Activated CD4-positive, alpha-beta T cell treated with anti-CD3 and anti-CD28 coated beads for 36 hours (primary cell): ENCODE data around the gene CCDC85C. TPM values are rescaled to one million over a fixed set of nuclear protein-coding genes. Genes with fewer than 3 reads are reported as not detected.

Source experiments
- ATAC-seq: fragments of 200-7000 bp; cut with Tn5 transposase; one replicate; pipeline ENCODE4 v1.10.0; 2021; ENCODE audit warnings: mild to moderate bottlenecking, moderate library complexity
- CTCF ChIA-PET: fragments of 350-600 bp; sonication (Branson Sonifier 250); formaldehyde crosslinking; loops from one replicate; lab custom pipeline; 2021; ENCODE audit warnings: antibody characterized with exemption; lab: Charles Lee
- POLR2A ChIA-PET: fragments of 350-600 bp; sonication (Branson Sonifier 250); formaldehyde crosslinking; loops from one replicate; lab custom pipeline; 2021; ENCODE audit warnings: antibody characterized with exemption, inconsistent platforms; lab: Charles Lee
- DNase-seq: peaks from one replicate; pipeline ENCODE4 v3.0.0-alpha.2; 2020
- H3K27ac Mint-ChIP-seq: one replicate; pipeline ENCODE4 v1.8.0; 2021; ENCODE audit warnings: mixed read lengths
- H3K27me3 Mint-ChIP-seq: one replicate; pipeline ENCODE4 v1.8.0; 2021; ENCODE audit warnings: mixed read lengths
- H3K36me3 Mint-ChIP-seq: one replicate; pipeline ENCODE4 v1.8.0; 2021; ENCODE audit warnings: low read depth, mixed read lengths
- H3K4me1 Mint-ChIP-seq: one replicate; pipeline ENCODE4 v1.8.0; 2021; ENCODE audit warnings: mixed read lengths
- H3K4me3 Mint-ChIP-seq: one replicate; pipeline ENCODE4 v1.8.0; 2021; ENCODE audit warnings: mild to moderate bottlenecking, moderate library complexity, mixed read lengths
- H3K9me3 Mint-ChIP-seq: one replicate; pipeline ENCODE4 v1.8.0; 2021; ENCODE audit warnings: low read depth, mixed read lengths
- intact Hi-C, 2 experiments: fragments of 100-400 bp; cut with DNase I in 1 of 2; cut with micrococcal nuclease in 1 of 2; formaldehyde crosslinking; loops; one replicate each; pipeline versions ENCODE4 v1.14.2 to v1.15.1; 2022 to 2024; cut with DNase I, micrococcal nuclease
- total RNA-seq, 2 experiments: library from RNA; stranded (reverse); gene quantifications; one replicate each; pipeline ENCODE4 v1.2.3, GENCODE V29; 2021

CCDC85C gene
- total RNA-seq, 2 experiments from 2014 or later, result 6.1 to 6.2 TPM

- Mint-ChIP-seq H3K27ac (no peak overlapping the region), H3K36me3 (no peaks in the 10 kb centered on the region), H3K4me3 (no peak overlapping the region), H3K4me1 (no peaks in the 10 kb centered on the region), H3K9me3 (no peaks in the 10 kb centered on the region), H3K27me3 (no peaks in the 10 kb centered on the region)
- ATAC-seq (no peak), DNase-seq (no peak)
- intact Hi-C loops, result no loop called here
- ChIA-PET CTCF (no interaction called here), POLR2A (no interaction called here)
Observed at GRCh38 chr14:99560403-99560802, 43.6 kb downstream of the CCDC85C start.

- Mint-ChIP-seq H3K4me1 (no peaks in the 10 kb centered on the region), H3K36me3 (no peaks in the 10 kb centered on the region), H3K9me3 (no peaks in the 10 kb centered on the region), H3K27me3 (no peaks in the 10 kb centered on the region), H3K4me3 (no peak overlapping the region), H3K27ac (no peak overlapping the region)
- CTCF ChIA-PET, result no interaction called here
- DNase-seq (no peak), ATAC-seq (no peak)
- POLR2A ChIA-PET, result no interaction called here
- intact Hi-C loops, result no loop called here
Observed at GRCh38 chr14:99559286-99559990, 44.6 kb downstream of the CCDC85C start.

- Mint-ChIP-seq H3K36me3 (no peaks in the 10 kb centered on the region), H3K27ac (no peak overlapping the region), H3K27me3 (no peaks in the 10 kb centered on the region), H3K4me1 (no peaks in the 10 kb centered on the region), H3K9me3 (no peaks in the 10 kb centered on the region), H3K4me3 (no peak overlapping the region)
- ATAC-seq (no peak), DNase-seq (no peak)
- intact Hi-C loops, result no loop called here
- POLR2A ChIA-PET, result no interaction called here
- CTCF ChIA-PET, result interaction anchor here (0.7 kb wide), 1 partner anchor 162 kb away, joined by 3 read pairs; no protein-coding TSS in a partner anchor
Observed at GRCh38 chr14:99556134-99556791, 47.7 kb downstream of the CCDC85C start.

GRCh38 chr14:99554757-99555531 lies 49.1 kb downstream of the CCDC85C start:
- DNase-seq (no peak), ATAC-seq (no peak)
- intact Hi-C loops, result no loop called here
- ChIA-PET CTCF (no interaction called here), POLR2A (no interaction called here)
- Mint-ChIP-seq H3K4me1 (no peaks in the 10 kb centered on the region), H3K4me3 (no peak overlapping the region), H3K27ac (no peak overlapping the region), H3K9me3 (no peaks in the 10 kb centered on the region), H3K36me3 (no peaks in the 10 kb centered on the region), H3K27me3 (no peaks in the 10 kb centered on the region)

GRCh38 chr14:99554184-99554583 lies 49.8 kb downstream of the CCDC85C start:
- ChIA-PET CTCF (interaction anchor here (0.6 kb wide), 1 partner anchor 14 kb away, joined by 3 read pairs; no protein-coding TSS in a partner anchor), POLR2A (no interaction called here)
- Mint-ChIP-seq H3K27me3 (no peaks in the 10 kb centered on the region), H3K36me3 (no peaks in the 10 kb centered on the region), H3K9me3 (no peaks in the 10 kb centered on the region), H3K4me1 (no peaks in the 10 kb centered on the region), H3K4me3 (no peak overlapping the region), H3K27ac (no peak overlapping the region)
- ATAC-seq (no peak), DNase-seq (no peak)
- intact Hi-C loops, result no loop called here

GRCh38 chr14:99552572-99553216 lies 51.3 kb downstream of the CCDC85C start:
- intact Hi-C loops, result no loop called here
- H3K27ac Mint-ChIP-seq, result no peak overlapping the region
- ChIA-PET POLR2A (no interaction called here), CTCF (interaction anchor here (0.6 kb wide), 1 partner anchor 127 kb away, joined by 3 read pairs; no protein-coding TSS in a partner anchor)
- ATAC-seq (no peak), DNase-seq (no peak)
- H3K36me3 Mint-ChIP-seq, result no peaks in the 10 kb centered on the region
- H3K4me3 Mint-ChIP-seq, result no peak overlapping the region
- H3K27me3 Mint-ChIP-seq, result no peaks in the 10 kb centered on the region
- H3K9me3 Mint-ChIP-seq, result no peaks in the 10 kb centered on the region
- no peaks in the 10 kb centered on the region for H3K4me1 Mint-ChIP-seq

GRCh38 chr14:99552021-99552553 lies 51.9 kb downstream of the CCDC85C start:
- H3K36me3 Mint-ChIP-seq, result no peaks in the 10 kb centered on the region
- H3K27me3 Mint-ChIP-seq, result no peaks in the 10 kb centered on the region
- intact Hi-C loops, result no loop called here
- no peak overlapping the region for H3K27ac Mint-ChIP-seq
- H3K4me1 Mint-ChIP-seq, result no peaks in the 10 kb centered on the region
- CTCF ChIA-PET, result no interaction called here
- ATAC-seq (no peak), DNase-seq (no peak)
- H3K9me3 Mint-ChIP-seq, result no peaks in the 10 kb centered on the region
- POLR2A ChIA-PET, result no interaction called here
- H3K4me3 Mint-ChIP-seq, result no peak overlapping the region

GRCh38 chr14:99551034-99551922 lies 52.7 kb downstream of the CCDC85C start:
- intact Hi-C loops, result no loop called here
- POLR2A ChIA-PET, result no interaction called here
- no peaks in the 10 kb centered on the region for H3K36me3 Mint-ChIP-seq
- H3K9me3 Mint-ChIP-seq, result no peaks in the 10 kb centered on the region
- no peak overlapping the region for H3K4me3 Mint-ChIP-seq
- CTCF ChIA-PET, result no interaction called here
- no peak for ATAC-seq
- H3K27me3 Mint-ChIP-seq, result no peaks in the 10 kb centered on the region
- DNase-seq, result no peak
- H3K27ac Mint-ChIP-seq, result no peak overlapping the region
- no peaks in the 10 kb centered on the region for H3K4me1 Mint-ChIP-seq

- DNase-seq, result no peak
- no peak for ATAC-seq
- Mint-ChIP-seq H3K27me3 (no peaks in the 10 kb centered on the region), H3K9me3 (no peaks in the 10 kb centered on the region), H3K27ac (no peak overlapping the region), H3K4me3 (no peak overlapping the region), H3K36me3 (no peaks in the 10 kb centered on the region), H3K4me1 (no peaks in the 10 kb centered on the region)
- POLR2A ChIA-PET, result no interaction called here
- intact Hi-C loops, result no loop called here
- CTCF ChIA-PET, result no interaction called here
Observed at GRCh38 chr14:99550387-99550992, 53.5 kb downstream of the CCDC85C start.

GRCh38 chr14:99549684-99550083 lies 54.3 kb downstream of the CCDC85C start:
- ATAC-seq, result no peak
- intact Hi-C loops, result no loop called here
- no peak overlapping the region for H3K27ac Mint-ChIP-seq
- H3K4me3 Mint-ChIP-seq, result no peak overlapping the region
- POLR2A ChIA-PET, result no interaction called here
- no peaks in the 10 kb centered on the region for H3K36me3 Mint-ChIP-seq
- no peaks in the 10 kb centered on the region for H3K4me1 Mint-ChIP-seq
- no peaks in the 10 kb centered on the region for H3K9me3 Mint-ChIP-seq
- no peaks in the 10 kb centered on the region for H3K27me3 Mint-ChIP-seq
- CTCF ChIA-PET, result no interaction called here
- no peak for DNase-seq
